ENCODE data around the gene CRACDL.

CRACDL gene

DNA sequence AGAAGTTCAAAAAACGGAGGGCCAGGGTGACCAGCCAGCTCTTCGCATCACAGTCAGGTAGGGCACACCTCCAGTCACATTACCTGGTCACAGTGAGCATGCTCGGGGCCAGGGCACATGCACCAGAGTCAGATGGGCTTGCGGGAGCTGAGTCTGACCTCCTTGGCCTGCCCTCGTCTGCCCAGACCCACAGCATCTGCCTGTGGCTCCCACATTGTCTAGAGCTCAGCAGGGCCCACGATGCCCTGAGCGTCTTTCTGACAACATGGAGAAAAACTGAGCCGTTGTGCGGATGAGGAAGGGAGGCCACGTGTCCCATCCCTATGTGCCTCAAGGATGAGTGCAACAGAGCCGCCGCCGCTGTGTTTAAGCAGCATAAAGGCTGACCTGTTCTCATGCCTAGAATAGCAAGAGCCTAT, 37.6 kb downstream of the CRACDL start:
- H4K20me1 ChIP-seq (ENCODE audit: control insufficient read depth, insufficient read depth, low read depth, low read length) = no peaks in the 10 kb centered on the region
- no peaks in the 10 kb centered on the region for H3K79me2 ChIP-seq (ENCODE audit: control insufficient read depth, low read length)
- no peak overlapping the region for H3K4me3 ChIP-seq (ENCODE audit: low read length)
- H3F3A ChIP-seq (ENCODE audit: control insufficient read depth, insufficient read depth) = no peaks in the 10 kb centered on the region
- no peak overlapping the region for H3K27ac ChIP-seq (ENCODE audit: low read depth, low read length)
- H3K36me3 ChIP-seq (ENCODE audit: control insufficient read depth, low read length) = no peaks in the 10 kb centered on the region
- TF ChIP-seq EZH2phosphoT487 (IDR thresholded peaks at IDR 0.05; ENCODE audit: borderline replicate concordance, low read length) = no peak
- TF ChIP-seq, protein P1, sequence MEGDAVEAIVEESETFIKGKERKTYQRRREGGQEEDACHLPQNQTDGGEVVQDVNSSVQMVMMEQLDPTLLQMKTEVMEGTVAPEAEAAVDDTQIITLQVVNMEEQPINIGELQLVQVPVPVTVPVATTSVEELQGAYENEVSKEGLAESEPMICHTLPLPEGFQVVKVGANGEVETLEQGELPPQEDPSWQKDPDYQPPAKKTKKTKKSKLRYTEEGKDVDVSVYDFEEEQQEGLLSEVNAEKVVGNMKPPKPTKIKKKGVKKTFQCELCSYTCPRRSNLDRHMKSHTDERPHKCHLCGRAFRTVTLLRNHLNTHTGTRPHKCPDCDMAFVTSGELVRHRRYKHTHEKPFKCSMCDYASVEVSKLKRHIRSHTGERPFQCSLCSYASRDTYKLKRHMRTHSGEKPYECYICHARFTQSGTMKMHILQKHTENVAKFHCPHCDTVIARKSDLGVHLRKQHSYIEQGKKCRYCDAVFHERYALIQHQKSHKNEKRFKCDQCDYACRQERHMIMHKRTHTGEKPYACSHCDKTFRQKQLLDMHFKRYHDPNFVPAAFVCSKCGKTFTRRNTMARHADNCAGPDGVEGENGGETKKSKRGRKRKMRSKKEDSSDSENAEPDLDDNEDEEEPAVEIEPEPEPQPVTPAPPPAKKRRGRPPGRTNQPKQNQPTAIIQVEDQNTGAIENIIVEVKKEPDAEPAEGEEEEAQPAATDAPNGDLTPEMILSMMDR (IDR thresholded peaks at IDR 0.05; ENCODE audit: low read depth, low read length, poor library complexity, severe bottlenecking) = no peak
- H3K9me3 ChIP-seq (ENCODE audit: control insufficient read depth, insufficient read depth, low read length) = no peaks in the 10 kb centered on the region
- H3K4me2 ChIP-seq (ENCODE audit: low read length) = no peak overlapping the region
- no peaks in the 10 kb centered on the region for H3K4me1 ChIP-seq (ENCODE audit: control insufficient read depth, low read length)
- H3K27me3 ChIP-seq (ENCODE audit: control insufficient read depth, low read length) = no peaks in the 10 kb centered on the region
- H3K9me2 ChIP-seq (replicated peaks; ENCODE audit: control insufficient read depth, low read length) = no peaks in the 10 kb centered on the region

DNA sequence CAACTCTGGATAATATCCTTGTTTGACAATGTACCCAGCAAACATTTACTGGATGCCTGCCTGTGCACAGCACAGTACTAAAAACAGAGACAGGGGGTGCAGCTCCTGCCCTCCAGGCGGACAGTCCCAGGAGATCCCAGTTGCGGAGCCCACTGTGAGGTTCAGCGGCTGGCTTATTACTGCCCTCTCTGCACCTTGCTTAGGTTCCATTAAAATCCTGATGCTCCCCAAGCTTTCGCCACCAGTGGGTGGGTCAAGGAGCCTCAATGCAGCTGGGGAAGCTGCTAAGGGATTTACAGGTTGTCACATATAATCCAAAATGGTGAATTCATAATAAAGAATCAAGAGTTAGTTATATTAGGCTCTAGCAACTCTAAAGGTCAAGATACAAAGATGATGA, 38.3 kb downstream of the CRACDL start:
- H3K4me1 ChIP-seq (ENCODE audit: control insufficient read depth, low read length) = no peaks in the 10 kb centered on the region
- no peaks in the 10 kb centered on the region for H3K9me3 ChIP-seq (ENCODE audit: control insufficient read depth, insufficient read depth, low read length)
- no peaks in the 10 kb centered on the region for H3K27me3 ChIP-seq (ENCODE audit: control insufficient read depth, low read length)
- H3F3A ChIP-seq (ENCODE audit: control insufficient read depth, insufficient read depth) = no peaks in the 10 kb centered on the region
- no peaks in the 10 kb centered on the region for H3K79me2 ChIP-seq (ENCODE audit: control insufficient read depth, low read length)
- no peaks in the 10 kb centered on the region for H3K36me3 ChIP-seq (ENCODE audit: control insufficient read depth, low read length)
- H3K9me2 ChIP-seq (replicated peaks; ENCODE audit: control insufficient read depth, low read length) = no peaks in the 10 kb centered on the region
- H3K4me2 ChIP-seq (ENCODE audit: low read length) = no peak overlapping the region
- no peak overlapping the region for H3K4me3 ChIP-seq (ENCODE audit: low read length)
- TF ChIP-seq EZH2phosphoT487 (IDR thresholded peaks at IDR 0.05; ENCODE audit: borderline replicate concordance, low read length) = no peak
- TF ChIP-seq, protein P1 (IDR thresholded peaks at IDR 0.05; ENCODE audit: low read depth, low read length, poor library complexity, severe bottlenecking) = no peak
- H4K20me1 ChIP-seq (ENCODE audit: control insufficient read depth, insufficient read depth, low read depth, low read length) = no peaks in the 10 kb centered on the region
- no peak overlapping the region for H3K27ac ChIP-seq (ENCODE audit: low read depth, low read length)

DNA sequence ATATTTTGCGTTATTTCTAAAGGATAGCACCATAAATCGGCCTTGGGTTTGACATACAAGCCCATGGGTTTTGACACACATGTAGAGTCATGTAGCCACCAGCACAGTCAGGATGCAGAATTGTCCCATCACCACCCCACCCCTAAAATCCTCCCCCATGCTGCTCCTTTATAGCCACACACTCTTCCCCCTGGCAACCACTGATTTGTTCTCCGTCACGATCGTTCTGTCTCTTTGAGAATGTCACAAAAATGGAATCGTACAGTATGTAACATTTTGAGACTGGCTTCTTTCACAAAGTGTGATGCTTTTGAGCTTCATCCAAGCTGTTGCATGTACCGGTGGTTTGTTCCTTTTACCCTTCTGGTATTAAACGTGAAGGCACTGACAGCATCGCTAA, 39.1 kb downstream of the CRACDL start:
- Histone ChIP-seq H3K27me3 (ENCODE audit: control insufficient read depth, low read length) (no peaks in the 10 kb centered on the region), H3K4me2 (ENCODE audit: low read length) (no peak overlapping the region)
- TF ChIP-seq, protein P1 (IDR thresholded peaks at IDR 0.05; ENCODE audit: low read depth, low read length, poor library complexity, severe bottlenecking) = no peak
- no peak for TF ChIP-seq EZH2phosphoT487 (IDR thresholded peaks at IDR 0.05; ENCODE audit: borderline replicate concordance, low read length)

DNA sequence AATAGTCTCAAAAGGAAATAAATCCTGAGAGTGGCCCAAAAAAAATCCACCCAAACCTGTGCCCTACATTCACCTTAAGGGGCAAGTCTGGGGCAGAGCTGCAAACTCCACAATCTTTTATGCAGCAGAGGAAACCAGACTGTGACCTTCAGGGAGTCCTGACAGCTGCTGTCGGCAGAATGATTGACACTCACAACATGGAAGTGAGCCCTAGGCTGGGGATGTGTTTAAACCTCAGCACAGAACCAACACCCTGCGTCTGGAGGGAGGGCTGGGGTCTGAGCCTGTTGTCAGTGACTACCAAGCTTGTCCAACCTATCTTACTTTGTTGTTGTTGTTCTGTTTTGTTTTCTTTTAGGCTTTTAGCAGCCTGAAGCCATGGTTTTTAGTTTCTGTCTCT, 39.6 kb downstream of the CRACDL start:
- Histone ChIP-seq H3F3A (ENCODE audit: control insufficient read depth, insufficient read depth) (no peaks in the 10 kb centered on the region), H3K27ac (ENCODE audit: low read depth, low read length) (no peak overlapping the region), H3K36me3 (ENCODE audit: control insufficient read depth, low read length) (no peaks in the 10 kb centered on the region), H3K27me3 (ENCODE audit: control insufficient read depth, low read length) (no peaks in the 10 kb centered on the region), H3K4me3 (ENCODE audit: low read length) (no peak overlapping the region), H3K4me1 (ENCODE audit: control insufficient read depth, low read length) (no peaks in the 10 kb centered on the region), H4K20me1 (ENCODE audit: control insufficient read depth, insufficient read depth, low read depth, low read length) (no peaks in the 10 kb centered on the region), H3K9me2 (replicated peaks; ENCODE audit: control insufficient read depth, low read length) (no peaks in the 10 kb centered on the region), H3K4me2 (ENCODE audit: low read length) (no peak overlapping the region), H3K9me3 (ENCODE audit: control insufficient read depth, insufficient read depth, low read length) (no peaks in the 10 kb centered on the region), H3K79me2 (ENCODE audit: control insufficient read depth, low read length) (no peaks in the 10 kb centered on the region)
- TF ChIP-seq EZH2phosphoT487 (IDR thresholded peaks at IDR 0.05; ENCODE audit: borderline replicate concordance, low read length) = no peak
- TF ChIP-seq, protein P1 (IDR thresholded peaks at IDR 0.05; ENCODE audit: low read depth, low read length, poor library complexity, severe bottlenecking) = no peak

More for the DNA sequence above, 39.1 kb downstream of the CRACDL start:
- Histone ChIP-seq H3F3A (ENCODE audit: control insufficient read depth, insufficient read depth) (no peaks in the 10 kb centered on the region), H3K4me3 (ENCODE audit: low read length) (no peak overlapping the region), H3K27ac (ENCODE audit: low read depth, low read length) (no peak overlapping the region), H3K36me3 (ENCODE audit: control insufficient read depth, low read length) (no peaks in the 10 kb centered on the region), H3K9me2 (replicated peaks; ENCODE audit: control insufficient read depth, low read length) (no peaks in the 10 kb centered on the region), H3K79me2 (ENCODE audit: control insufficient read depth, low read length) (no peaks in the 10 kb centered on the region), H3K9me3 (ENCODE audit: control insufficient read depth, insufficient read depth, low read length) (no peaks in the 10 kb centered on the region), H4K20me1 (ENCODE audit: control insufficient read depth, insufficient read depth, low read depth, low read length) (no peaks in the 10 kb centered on the region), H3K4me1 (ENCODE audit: control insufficient read depth, low read length) (no peaks in the 10 kb centered on the region)

All from DOHH2 (cell line).